HG02623 (cell line): ENCODE results near the gene MTRFR.
"Not testable (repeated sequence)": the region's sequence is repeated elsewhere in the genome, so short reads cannot be mapped to it uniquely, and the experiment has no call there.

ENCODE experiments used
- ATAC-seq: cut with Tn5 transposase; IDR thresholded peaks from one replicate; pipeline ENCODE4 v1.9.1; 2021; ENCODE audit warnings: moderate library complexity; ENCODE audit not compliant: unreplicated experiment

MTRFR gene

DNA sequence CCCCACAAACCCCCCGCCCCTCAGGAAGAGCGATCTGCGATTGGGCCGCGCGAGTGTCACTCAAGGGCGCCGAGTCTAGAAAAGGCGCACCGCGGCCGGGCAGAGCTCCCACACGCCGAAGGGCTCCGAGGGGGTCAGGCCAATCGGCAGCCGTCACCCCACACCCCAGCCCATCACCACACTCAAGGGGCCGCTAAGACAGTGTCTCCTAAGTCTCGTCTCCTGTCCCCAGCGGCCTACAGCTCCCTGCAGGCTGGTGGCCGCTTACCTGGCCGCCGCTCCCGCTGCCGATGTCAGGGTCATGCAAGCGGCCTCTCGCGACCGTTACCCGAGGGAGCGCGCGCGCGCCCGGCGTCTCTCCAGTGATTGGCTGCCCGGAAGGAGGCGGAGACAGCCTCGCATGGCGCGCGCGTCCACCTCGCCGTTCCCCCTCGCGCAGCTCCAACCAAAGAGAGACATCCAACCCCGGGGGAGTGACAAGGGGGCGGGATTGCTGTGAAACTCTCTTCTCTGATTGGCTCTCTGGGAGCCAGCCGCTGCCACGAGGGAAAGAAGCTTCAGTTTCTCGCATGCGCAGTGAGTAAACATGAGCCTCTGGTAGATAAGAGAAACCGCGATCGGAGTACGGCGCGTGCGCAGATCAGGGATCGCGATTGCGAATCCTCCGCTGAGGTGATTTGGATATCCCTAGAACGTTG, at the start of gene MTRFR, which contains the start of gene MPHOSPH9:
Gene MTRFR, plus strand, starts transcription at position 630 of the 698 bp plus-strand sequence. CDS start 20,239 bp downstream, outside the sequence.
Gene MPHOSPH9, minus strand, starts transcription at position 335 of the 698 bp plus-strand sequence. CDS start 2,777 bp downstream, outside the sequence.
- ATAC-seq = peak; percentile 73

DNA sequence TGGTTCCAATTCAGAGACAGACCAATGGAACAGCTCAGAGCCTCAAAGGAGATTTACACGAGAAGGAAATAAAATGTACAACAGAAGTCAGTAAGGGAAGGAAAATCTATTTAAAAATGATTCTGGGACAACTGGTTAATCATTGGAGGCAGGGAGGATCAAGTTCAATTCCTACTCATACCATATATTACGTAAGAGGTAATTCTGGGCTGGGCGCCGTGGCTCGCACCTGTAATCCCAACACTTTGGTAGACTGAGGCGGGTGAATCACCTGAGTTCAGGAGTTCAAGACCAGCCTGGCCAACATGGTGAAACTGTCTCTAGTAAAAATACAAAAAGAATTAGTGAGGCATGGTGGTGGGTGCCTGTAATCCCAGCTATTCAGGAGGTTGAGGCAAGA, 45.6 kb upstream of the MTRFR start:
- no peak for ATAC-seq

DNA sequence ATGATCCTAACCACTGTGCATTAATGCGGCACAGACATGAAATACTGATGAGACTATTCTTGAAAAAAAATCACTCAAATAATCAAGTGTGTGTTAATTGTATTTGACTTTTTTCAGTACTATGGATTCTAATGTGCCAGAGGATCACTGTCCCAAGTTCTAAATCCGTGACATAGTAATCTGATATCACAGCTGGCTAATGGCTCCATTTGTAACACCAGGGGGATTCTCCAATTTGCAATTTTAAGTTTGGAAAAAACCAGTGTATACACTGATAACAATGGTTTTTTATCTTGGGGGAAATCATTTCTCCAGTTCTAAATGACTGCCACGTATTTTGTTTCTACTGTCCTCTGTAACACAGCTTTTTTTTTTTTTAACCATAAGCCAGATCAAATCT, 33.3 kb upstream of the MTRFR start:
- no peak for ATAC-seq

DNA sequence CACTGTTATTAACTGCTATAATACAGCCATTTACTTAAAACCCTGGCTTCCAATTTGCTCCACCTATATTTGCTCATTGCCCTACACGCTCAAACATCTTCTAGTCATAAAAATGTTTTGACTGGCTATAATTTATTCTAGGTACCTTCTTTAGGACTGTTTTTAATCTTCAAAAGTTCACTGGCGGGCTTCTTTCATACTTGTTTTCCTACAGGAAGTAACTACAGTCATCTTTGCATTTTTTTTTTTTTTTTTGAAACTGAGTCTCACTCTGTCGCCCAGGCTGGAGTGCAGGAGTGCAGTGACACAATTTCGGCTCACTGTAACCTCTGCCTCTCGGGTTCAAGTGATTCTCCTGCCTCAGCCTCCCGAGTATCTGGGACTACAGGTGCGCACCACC, 32.8 kb upstream of the MTRFR start:
- ATAC-seq = no peak

DNA sequence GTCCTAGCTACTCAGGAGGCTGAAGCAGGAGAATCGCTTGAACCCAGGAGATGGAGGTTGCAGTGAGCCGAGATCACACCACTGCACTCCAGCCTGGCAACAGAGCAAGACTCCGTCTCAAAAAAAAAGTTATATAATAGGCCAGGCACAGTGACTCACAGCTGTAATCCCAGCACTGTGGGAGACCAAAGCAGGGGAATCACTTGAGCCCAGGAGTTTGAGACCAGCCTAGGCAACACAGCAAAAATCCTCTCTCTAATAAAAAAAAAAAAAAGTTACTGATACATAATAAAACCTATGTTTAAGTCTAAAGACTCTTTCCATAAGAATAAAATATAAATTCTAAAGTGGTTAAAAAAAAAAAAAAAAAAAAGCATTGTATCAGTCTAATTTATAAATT, 26.4 kb upstream of the MTRFR start:
- ATAC-seq = not testable (repeated sequence)

DNA sequence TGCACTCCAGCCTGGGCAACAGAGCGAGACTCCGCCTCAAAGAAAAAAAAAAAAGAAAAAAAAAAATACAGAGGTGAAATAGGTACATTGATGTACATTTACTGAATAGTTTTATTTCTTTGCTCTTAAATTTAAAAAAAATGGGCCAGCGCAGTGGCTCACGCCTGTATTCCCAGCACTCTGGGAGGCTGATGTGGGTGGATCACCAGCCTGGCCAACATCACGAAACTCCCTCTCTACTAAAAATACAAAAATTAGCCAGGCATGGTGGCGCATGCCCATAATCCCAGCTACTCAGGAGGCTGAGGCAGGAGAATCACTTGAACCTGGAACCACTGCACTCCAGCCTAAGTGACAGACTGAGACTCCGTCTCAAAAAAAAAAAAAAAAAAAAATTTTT, 25.4 kb upstream of the MTRFR start:
- not testable (repeated sequence) for ATAC-seq

DNA sequence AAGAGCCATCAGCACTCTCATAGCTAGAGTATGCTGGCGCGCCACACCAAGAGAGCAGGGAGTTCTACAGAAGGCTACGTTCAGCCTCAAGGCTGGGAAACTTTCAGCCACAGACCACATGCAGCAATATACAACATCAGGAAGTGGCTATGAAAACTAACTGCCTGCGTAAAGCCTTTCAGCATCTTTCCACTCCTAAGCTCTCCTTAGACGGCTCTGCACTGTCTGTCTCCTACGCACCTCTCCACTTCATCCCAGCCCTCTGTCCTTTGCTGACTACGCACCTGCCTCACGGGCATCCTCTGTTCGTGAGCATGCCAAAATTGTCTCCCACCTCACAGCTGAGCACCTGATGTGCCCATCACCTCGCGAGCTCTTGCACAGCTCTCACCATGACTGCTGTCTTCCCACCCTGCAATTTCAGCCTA, 10.0 kb upstream of the MTRFR start:
- no peak for ATAC-seq

DNA sequence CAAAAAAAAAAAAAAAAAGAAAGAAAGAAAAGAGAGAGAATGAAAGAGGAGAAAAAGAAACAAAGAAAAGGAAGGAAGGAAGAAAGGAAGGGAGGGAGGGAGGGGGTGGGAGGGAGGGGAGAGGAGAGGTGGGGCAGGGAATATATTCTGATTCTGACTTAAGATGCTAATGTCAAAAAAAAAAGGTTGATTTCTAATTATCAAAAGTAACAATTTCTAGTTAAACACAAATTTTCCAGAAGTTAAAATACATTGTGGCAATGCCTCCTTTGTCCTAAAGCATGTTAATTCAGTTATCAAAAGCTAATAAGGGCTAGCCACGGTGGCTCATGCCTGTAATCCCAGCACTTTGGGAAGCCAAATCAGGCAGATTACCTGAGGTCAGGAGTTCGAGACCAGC, 7.8 kb upstream of the MTRFR start:
- no peak for ATAC-seq

DNA sequence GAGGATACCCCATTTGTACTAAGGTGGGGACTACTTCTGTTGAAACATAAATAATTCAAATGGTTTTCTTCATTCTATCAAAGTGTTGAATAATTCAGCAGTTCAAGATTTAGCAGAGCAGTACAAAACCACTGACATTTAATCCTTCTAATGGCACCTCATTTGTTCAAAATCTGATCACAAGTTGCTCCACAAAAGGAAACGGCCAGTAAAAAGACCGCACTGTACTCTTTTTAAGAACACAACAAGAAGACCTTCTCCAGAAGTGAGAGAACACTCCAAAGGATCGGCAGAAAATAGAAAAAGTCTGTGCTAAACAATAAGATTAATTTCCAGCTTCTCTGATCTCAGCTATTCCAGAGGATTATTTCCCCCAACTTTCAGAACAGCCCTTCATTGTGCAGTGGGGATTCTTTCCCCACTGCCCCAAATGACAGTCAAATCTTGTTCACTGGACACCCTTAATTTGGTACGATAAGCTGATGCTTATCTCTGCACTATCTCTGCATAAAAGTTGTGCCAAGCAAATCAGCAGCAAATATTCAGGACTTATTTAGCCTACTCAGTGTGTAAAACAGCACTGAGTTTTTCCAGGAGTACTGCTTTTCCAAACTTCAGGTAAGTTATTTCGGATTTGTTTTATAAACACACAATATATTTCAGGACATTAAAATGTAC, 5.5 kb upstream of the MTRFR start:
- no peak for ATAC-seq

DNA sequence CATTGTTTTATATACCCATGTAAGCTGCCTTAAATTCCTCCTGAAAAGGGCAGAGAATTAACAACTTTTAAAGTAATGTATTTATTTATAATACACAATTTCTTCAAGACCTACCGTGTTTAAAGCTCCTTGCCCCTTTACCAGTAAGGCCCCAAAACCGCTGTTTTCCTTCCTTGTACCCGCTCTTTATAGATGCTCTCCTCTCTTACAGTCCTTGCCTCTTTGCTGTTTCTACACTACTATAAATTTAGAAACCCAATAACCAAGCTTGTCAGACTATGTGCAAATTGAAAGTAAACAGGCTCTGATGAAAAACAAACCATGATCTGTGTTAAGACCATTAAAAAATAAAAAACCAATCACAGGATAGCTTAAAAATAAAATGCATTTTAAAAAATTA, 4.2 kb upstream of the MTRFR start:
- no peak for ATAC-seq

DNA sequence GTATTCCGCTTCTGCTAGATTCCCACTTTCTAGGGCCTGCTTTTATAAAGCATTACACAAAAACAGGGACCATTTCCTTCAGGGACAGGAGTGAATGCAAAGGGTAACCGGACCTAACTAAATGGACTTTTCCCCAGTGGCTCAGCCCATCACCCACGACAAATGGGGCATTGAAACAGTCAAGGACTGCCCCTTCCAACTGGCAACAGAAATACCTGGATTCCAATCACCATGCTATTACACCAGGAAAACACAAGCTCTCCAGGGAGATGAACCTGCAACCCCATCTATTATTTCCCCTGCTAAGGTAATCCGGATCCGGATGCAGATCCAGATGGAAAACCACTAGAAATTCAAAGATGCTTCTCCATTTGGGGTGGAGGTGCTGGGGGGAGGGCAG, 1.3 kb upstream of the MTRFR start:
- ATAC-seq = no peak

DNA sequence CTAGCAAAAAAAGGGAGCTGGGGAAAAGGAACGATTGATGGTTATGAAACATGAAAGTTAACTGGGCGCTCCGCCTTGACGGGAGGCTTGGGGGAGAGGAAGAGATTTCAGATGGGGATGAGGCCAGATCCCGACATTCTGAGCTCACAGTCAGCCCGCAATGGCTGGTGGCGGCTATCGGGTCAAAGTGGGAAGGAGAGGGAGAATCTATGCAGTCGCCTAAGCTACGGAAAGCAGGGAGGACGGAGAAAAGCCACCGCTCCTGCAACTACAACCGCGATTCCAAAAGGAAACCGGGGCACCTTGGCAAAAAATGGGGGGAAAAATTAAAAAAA, 797 bp upstream of the MTRFR start:
- ATAC-seq = no peak

DNA sequence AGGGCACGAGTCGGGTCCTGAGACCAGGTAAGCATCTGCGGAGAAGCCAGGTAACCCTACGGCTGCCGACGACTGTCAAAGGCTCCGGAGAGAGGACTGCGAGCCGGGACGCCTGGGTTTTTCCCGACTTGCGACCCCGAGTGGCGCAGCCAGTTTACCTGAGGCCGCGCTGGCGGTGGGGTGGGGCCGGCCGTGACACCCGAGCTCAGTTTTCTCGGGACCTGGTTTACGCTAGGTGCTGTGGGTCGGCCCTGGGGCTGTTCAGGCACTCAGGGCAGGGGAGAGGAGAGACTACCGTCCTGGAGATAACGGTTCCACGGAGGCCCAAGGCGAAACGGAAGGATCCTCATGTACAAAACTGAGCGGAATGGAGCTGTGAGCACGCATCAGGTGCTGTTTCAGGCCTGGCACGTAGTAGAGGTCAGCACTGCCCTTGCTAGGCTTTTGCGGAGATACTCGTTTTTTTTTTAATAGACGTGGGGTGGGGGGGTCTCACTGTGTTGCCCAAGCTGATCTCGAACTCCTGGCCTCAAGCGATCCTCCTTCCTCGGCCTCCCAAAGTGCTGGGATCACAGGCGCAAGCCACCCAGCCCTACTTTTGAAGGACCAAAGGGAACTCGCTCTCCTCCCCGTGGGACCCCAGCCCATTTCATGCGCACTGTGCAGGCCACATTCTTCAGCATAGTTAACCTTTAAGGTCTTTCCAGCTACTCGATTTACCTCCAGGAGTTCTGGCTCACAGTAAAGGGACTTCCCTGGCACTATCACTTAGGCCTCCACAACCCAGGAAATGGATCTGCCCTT, 471 bp downstream of the MTRFR start:
- peak; percentile 7 for ATAC-seq

DNA sequence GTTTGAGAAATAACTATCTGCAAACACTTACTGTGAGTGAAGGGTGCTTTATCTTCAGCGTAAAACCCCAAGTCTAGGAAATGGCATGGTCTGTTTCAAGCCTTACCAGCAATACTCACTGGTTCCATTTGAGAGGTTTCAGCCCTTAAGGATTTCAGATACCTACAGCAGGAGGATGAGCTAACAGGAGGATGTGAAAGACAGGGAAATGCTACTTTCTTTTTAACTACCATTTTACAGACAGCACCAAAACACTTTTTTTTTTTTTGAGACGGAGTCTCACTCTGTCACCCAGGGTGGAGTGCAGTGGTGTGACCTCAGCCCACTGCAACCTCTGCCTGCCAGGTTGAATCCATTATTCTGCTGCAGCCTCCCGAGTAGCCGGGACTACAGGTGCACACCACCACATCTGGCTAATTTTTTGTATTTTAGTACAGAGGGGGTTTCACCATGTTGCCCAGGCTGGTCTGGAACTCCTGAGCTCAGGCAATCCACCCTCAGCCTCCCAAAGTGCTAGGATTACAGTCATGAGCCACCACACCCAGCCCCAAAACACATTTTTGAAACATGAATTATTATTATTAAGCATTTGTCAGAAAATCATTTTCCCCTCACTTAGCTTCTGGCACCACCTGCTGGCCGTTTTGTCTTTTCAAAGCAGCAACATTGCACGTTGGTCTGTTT, 4.6 kb downstream of the MTRFR start:
- no peak for ATAC-seq

DNA sequence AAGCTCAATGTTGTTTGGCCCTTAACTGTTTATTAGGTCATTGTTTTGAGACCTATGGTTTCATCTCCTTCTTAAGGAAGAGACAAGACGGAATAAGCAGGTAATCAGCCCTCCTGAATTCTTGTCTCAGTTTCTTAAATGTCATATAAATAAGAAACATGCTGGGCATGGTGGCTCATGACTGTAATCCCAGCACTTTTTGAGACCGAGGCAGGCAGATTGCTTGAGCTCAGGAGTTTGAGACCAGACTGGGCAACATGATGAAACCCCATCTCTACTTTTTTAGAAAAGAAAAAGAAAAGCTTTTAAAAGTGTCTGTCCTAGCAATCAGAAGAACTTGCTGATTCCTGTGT, 5.1 kb downstream of the MTRFR start:
- no peak for ATAC-seq

DNA sequence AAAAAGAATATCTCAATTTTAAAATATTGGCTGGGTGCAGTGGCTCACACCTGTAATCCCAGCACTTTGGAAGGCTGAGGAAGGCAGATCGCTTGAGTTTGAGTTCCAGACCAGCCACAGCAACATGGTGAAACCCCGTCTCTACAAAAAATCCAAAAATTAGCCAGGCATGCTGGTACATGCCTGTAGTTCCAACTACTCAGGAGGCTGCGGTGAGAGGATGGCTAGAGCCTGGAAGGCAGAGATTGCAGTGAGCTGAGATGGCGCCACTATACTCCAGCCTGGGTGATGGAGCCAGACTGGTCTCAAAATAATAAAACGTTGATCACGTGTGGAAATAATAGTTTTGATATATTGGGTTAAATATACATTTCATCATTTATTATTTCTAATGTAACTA, 5.7 kb downstream of the MTRFR start:
- ATAC-seq = no peak

DNA sequence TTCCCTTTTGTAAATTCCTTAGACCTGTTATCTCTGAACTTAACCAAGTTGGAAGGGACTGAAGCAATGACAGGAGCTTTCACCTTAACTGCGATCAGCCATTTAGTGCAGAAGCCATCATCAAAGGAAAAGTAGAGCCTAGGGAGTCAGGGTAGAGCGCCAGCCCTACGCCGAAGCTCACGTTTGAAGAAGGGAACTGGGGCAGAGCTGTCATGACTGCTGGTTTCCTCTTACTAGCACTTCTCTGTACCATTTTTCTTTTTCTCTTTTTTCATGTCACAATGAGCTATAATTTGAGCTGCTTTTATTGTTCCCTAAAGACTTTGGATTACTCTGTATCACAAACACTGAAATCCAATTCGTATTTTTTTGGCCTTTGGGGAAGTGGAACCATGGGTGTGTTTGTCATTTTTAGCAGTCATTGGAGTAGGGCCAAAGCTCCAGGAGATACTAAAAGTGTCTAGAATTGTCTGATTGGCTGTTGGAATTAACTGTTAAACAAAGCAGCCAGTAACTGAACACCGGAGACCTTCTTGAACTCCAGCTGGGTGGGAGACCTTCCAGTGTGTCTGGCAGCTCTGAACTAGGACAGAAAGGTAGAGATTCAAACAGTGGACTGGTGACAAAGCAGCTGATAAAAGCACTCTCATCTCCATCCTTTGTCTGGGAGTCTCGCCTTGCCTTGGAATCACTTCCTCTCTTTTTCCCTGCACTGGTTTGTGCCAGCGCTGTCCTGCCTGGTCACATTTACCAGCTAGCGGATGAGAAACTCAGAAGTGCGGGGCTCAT, 9.1 kb downstream of the MTRFR start:
- ATAC-seq = no peak

DNA sequence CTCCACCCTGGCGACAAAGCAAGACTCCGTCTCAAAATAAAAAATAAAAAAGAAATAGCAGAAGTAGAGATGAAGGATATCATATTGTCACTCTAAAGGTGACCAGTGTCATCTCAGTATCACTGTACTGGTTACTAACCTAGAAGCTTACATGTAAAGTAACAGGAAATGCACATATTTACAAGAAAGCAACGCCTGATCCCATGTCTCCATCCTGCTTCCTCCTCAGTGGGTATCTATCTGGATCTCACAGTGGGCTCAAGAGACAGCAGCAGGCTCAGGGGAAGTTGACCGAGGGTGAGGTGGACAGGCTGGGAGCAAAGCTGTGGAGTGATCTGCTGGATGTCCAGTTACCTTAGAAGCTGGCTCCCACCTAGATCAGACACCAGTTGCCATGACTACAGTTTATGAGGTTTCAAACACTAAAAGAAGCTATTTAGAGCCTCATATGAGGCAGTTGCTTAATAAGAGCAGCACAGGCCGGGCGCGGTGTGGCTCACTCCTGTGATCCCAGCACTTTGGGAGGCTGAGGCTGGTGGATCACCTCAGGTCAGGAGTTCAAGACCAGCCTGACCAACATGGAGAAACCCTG, 10.5 kb downstream of the MTRFR start:
- ATAC-seq = no peak

DNA sequence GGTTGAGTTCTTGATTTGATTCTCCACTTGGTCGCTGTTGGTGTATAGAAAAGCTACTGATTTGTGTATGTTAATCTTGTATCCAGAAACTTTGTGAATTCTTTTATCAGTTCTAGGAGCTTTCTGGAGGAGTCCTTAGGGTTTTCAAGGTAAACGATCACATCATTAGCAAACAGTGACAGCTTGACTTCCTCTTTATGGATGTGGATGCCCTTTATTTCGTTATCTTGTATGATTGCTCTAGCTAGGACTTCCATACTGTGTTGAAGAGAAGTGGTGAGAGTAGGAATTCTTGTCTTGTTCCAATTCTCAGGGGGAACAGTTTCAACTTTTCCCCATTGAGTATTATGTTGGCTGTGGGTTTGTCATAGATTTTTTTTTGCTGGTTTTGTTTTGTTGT, 12.4 kb downstream of the MTRFR start:
- ATAC-seq = no peak

DNA sequence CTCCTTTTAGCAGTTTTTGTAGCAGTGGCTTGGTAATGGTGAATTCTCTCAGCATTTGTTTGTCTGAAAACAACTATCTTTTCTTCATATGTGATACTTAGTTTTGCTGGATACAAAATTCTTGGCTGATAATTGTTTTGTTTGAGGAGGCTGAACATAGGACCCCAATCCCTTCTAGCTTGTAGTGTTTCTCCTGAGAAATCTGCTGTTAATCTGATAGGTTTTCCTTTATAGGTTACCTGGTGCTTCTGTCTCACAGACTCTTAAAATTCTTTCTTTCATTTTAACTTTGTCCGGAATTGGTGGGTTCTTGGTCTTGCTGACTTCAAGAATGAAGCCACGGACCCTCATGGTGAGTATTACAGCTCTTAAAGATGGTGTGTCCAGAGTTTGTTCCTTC, 14.9 kb downstream of the MTRFR start:
- ATAC-seq = not testable (repeated sequence)
